SK-N-SH (cell line): ENCODE data around the gene OGFOD3. TPM values are rescaled to one million over a fixed set of nuclear protein-coding genes. Genes with fewer than 3 reads are reported as not detected.

Experiments
- CTCF ChIA-PET: fragments of 300-600, 350-600 bp; formaldehyde crosslinking; extraction: SDS; loops from one replicate; lab custom pipeline; 2021; lab: Yijun Ruan, JAX
- POLR2A ChIA-PET: fragments of 350-600 bp; sonication (Branson Sonifier 250); formaldehyde crosslinking; extraction: SDS; loops from one replicate; lab custom pipeline; 2020; ENCODE audit warnings: antibody characterized with exemption, inconsistent platforms; lab: Yijun Ruan, JAX
- DNase-seq: peaks from one replicate; pipeline ENCODE4 v3.0.0; 2012
- H2AFZ ChIP-seq: fragments of 200-600 bp; sonication (generic); 2 replicates; pipeline ENCODE4 v1.8.1; 2016; ENCODE audit warnings: antibody characterized with exemption, mild to moderate bottlenecking, low read depth
- H3F3A ChIP-seq: fragments of 200-600 bp; sonication (generic); replicated peaks from 2 replicates; pipeline ENCODE3; 2016; ENCODE audit warnings: antibody characterized with exemption, mild to moderate bottlenecking; ENCODE audit not compliant: insufficient read depth
- H3K27ac ChIP-seq, 2 experiments: fragments of 200-500 bp in 1 of 2; fragments of 200-600 bp in 1 of 2; sonication (Bioruptor generic) in 1 of 2; sonication (generic), shearing (Covaris generic) in 1 of 2; 2 replicates each; pipeline versions ENCODE4 v1.5.1 to v1.6.1; 2014 to 2016; ENCODE audit warnings: low read depth in 2 of 2, inconsistent platforms in 1 of 2, low read length in 1 of 2, mild to moderate bottlenecking in 1 of 2, mixed read lengths in 1 of 2
- H3K27me3 ChIP-seq: fragments of 200-600 bp; sonication (generic), shearing (Covaris generic); 2 replicates; pipeline ENCODE4 v1.6.1; 2016; ENCODE audit warnings: mixed run types; ENCODE audit not compliant: insufficient read depth
- H3K36me3 ChIP-seq, 2 experiments: fragments of 200-500 bp in 1 of 2; fragments of 200-600 bp in 1 of 2; sonication (Bioruptor generic) in 1 of 2; sonication (generic) in 1 of 2; replicated peaks in 1 of 2; 2 replicates each; pipeline versions ENCODE3 to v1.5.1; 2014 to 2016; ENCODE audit warnings: low read length in 1 of 2, mild to moderate bottlenecking in 1 of 2; ENCODE audit not compliant: insufficient read depth in 2 of 2, control insufficient read depth in 1 of 2
- H3K4me1 ChIP-seq, 2 experiments: fragments of 200-500 bp in 1 of 2; fragments of 200-600 bp in 1 of 2; sonication (Bioruptor generic) in 1 of 2; sonication (generic), shearing (Covaris generic) in 1 of 2; 2 replicates each; pipeline versions ENCODE4 v1.5.1 to v1.6.1; 2014 to 2016; ENCODE audit warnings: low read depth in 1 of 2, low read length in 1 of 2, mixed run types in 1 of 2; ENCODE audit not compliant: insufficient read depth in 2 of 2, control insufficient read depth in 1 of 2
- H3K4me2 ChIP-seq: fragments of 200-600 bp; sonication (generic), shearing (Covaris generic); 2 replicates; pipeline ENCODE4 v1.6.1; 2017; ENCODE audit warnings: mixed run types
- H3K4me3 ChIP-seq, 2 experiments: fragments of 200-500 bp in 1 of 2; fragments of 200-600 bp in 1 of 2; sonication (Bioruptor generic) in 1 of 2; sonication (generic), shearing (Covaris generic) in 1 of 2; 2 replicates each; pipeline versions ENCODE4 v1.5.1 to v1.8.1; 2014 to 2016; ENCODE audit warnings: low read depth in 2 of 2, inconsistent platforms in 1 of 2, low read length in 1 of 2, mild to moderate bottlenecking in 1 of 2, mixed read lengths in 1 of 2, moderate library complexity in 1 of 2
- H3K79me2 ChIP-seq: fragments of 200-600 bp; sonication (generic); 2 replicates; pipeline ENCODE4 v1.8.1; 2017; ENCODE audit warnings: mild to moderate bottlenecking; ENCODE audit not compliant: insufficient read depth
- H3K9ac ChIP-seq: fragments of 200-600 bp; sonication (generic); 2 replicates; pipeline ENCODE4 v1.6.1; 2017; ENCODE audit warnings: mixed run types
- H3K9me2 ChIP-seq: fragments of 200-600 bp; sonication (generic); 2 replicates; pipeline ENCODE4 v1.6.1; 2017; ENCODE audit warnings: mixed run types
- H3K9me3 ChIP-seq: fragments of 200-600 bp; sonication (generic); 2 replicates; pipeline ENCODE4 v1.6.1; 2017; ENCODE audit warnings: mixed run types, mild to moderate bottlenecking, moderate library complexity
- H4K20me1 ChIP-seq: fragments of 200-600 bp; sonication (generic); 2 replicates; pipeline ENCODE4 v1.6.1; 2017; ENCODE audit warnings: mild to moderate bottlenecking, mixed run types; ENCODE audit not compliant: insufficient read depth
- CHD2 ChIP-seq: fragments of 150-350 bp; IDR thresholded peaks from 2 replicates; pipeline ENCODE4 v1.6.1; 2018; ENCODE audit warnings: low read length; ENCODE audit not compliant: partially characterized antibody
- FOXJ3 ChIP-seq: sonication (generic); formaldehyde crosslinking; IDR thresholded peaks from 2 replicates; pipeline ENCODE4 v1.5.1; 2020; ENCODE audit warnings: mild to moderate bottlenecking, missing genetic modification reagents
- GATA2 ChIP-seq: sonication (generic); formaldehyde crosslinking; IDR thresholded peaks from 2 replicates; pipeline ENCODE4 v1.5.0; 2020; ENCODE audit warnings: mild to moderate bottlenecking, missing genetic modification reagents
- NRF1 ChIP-seq: IDR thresholded peaks from 2 replicates; pipeline ENCODE4 v1.6.1; 2012; ENCODE audit warnings: low read depth, mild to moderate bottlenecking, low read length
- REST ChIP-seq: IDR thresholded peaks from 2 replicates; pipeline ENCODE4 v1.6.1; 2012; ENCODE audit warnings: mild to moderate bottlenecking, low read depth, low read length, moderate library complexity
- RFX5 ChIP-seq: IDR thresholded peaks from 2 replicates; pipeline ENCODE4 v1.6.1; 2012; ENCODE audit warnings: mild to moderate bottlenecking, improper control_type of control experiment, low read length
- WGBS: methylation state at CpG from one replicate; pipeline ENCODE4 v1.1.6; 2017; ENCODE audit warnings: low lambda C conversion rate; 5-methylcytosine and 5-hydroxymethylcytosine counted together
- polyA plus RNA-seq, 3 experiments: library from polyadenylated mRNA; depleted of rRNA; stranded (reverse); fragments of >200 nt; gene quantifications; 2 replicates each; pipeline ENCODE4 v1.2.3, GENCODE V29; 2012
- TF ChIP-seq, protein P1 (sequence below): fragments of 200-600 bp; sonication (generic); IDR thresholded peaks from 2 replicates; pipeline ENCODE4 v1.6.1; 2017; ENCODE audit warnings: antibody characterized with exemption, mild to moderate bottlenecking, moderate library complexity
- TF ChIP-seq, protein P2 (sequence below): IDR thresholded peaks from 2 replicates; pipeline ENCODE4 v1.4.0; 2012; ENCODE audit warnings: low read depth, borderline replicate concordance

OGFOD3 gene
- polyA plus RNA-seq, 1 of the 3 experiments (the other 2 are of a cell fraction), result 68.2 TPM

- TF ChIP-seq, protein P1, sequence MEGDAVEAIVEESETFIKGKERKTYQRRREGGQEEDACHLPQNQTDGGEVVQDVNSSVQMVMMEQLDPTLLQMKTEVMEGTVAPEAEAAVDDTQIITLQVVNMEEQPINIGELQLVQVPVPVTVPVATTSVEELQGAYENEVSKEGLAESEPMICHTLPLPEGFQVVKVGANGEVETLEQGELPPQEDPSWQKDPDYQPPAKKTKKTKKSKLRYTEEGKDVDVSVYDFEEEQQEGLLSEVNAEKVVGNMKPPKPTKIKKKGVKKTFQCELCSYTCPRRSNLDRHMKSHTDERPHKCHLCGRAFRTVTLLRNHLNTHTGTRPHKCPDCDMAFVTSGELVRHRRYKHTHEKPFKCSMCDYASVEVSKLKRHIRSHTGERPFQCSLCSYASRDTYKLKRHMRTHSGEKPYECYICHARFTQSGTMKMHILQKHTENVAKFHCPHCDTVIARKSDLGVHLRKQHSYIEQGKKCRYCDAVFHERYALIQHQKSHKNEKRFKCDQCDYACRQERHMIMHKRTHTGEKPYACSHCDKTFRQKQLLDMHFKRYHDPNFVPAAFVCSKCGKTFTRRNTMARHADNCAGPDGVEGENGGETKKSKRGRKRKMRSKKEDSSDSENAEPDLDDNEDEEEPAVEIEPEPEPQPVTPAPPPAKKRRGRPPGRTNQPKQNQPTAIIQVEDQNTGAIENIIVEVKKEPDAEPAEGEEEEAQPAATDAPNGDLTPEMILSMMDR, result no peak
- no peak for TF ChIP-seq RFX5
- TF ChIP-seq FOXJ3 (CRISPR knock-in tag), result no peak
These were observed 29.0 kb downstream of the OGFOD3 start (continued) for GRCh38 chr17:82389379-82389778.

- Histone ChIP-seq H3F3A (peaks cover 4% of the 10 kb centered on the region), H3K4me3 (no peak overlapping the region), H2AFZ (no peak overlapping the region), H4K20me1 (peaks cover 8% of the 10 kb centered on the region; the same call in 1 of the 2 replicates), H3K27me3 (no peaks in the 10 kb centered on the region), H3K36me3 (peaks cover 0 to 2% of the 10 kb centered on the region in 2 experiments), H3K9me2 (no peaks in the 10 kb centered on the region), H3K9ac (no peak overlapping the region), H3K27ac (no peak overlapping the region), H3K4me1 (peaks cover 6 to 43% of the 10 kb centered on the region in 2 experiments; a peak in 2 of 4 replicates), H3K9me3 (no peaks in the 10 kb centered on the region), H3K79me2 (no peaks in the 10 kb centered on the region), H3K4me2 (no peak overlapping the region)
- 89% methylated on average over 21 of the region's 21 CpGs for WGBS
- ChIA-PET CTCF (interaction anchor here (0.9 to 1.9 kb wide), 2 partner anchors 10 to 30 kb away, joined by 4 to 6 read pairs; no protein-coding TSS in a partner anchor), POLR2A (no interaction called here)
- TF ChIP-seq GATA2 (CRISPR knock-in tag), result no peak
- no peak for TF ChIP-seq NRF1
- TF ChIP-seq REST, result no peak
- TF ChIP-seq, protein P2, sequence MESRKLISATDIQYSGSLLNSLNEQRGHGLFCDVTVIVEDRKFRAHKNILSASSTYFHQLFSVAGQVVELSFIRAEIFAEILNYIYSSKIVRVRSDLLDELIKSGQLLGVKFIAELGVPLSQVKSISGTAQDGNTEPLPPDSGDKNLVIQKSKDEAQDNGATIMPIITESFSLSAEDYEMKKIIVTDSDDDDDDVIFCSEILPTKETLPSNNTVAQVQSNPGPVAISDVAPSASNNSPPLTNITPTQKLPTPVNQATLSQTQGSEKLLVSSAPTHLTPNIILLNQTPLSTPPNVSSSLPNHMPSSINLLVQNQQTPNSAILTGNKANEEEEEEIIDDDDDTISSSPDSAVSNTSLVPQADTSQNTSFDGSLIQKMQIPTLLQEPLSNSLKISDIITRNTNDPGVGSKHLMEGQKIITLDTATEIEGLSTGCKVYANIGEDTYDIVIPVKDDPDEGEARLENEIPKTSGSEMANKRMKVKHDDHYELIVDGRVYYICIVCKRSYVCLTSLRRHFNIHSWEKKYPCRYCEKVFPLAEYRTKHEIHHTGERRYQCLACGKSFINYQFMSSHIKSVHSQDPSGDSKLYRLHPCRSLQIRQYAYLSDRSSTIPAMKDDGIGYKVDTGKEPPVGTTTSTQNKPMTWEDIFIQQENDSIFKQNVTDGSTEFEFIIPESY, result no peak
- no peak for TF ChIP-seq FOXJ3 (CRISPR knock-in tag)
- TF ChIP-seq CHD2, result no peak
- no peak for DNase-seq
These were observed 29.5 kb downstream of the OGFOD3 start for GRCh38 chr17:82388922-82389283.
